Peyer's patch (tissue), 4 donors: ENCODE measurements around the gene IPP. TPM values are rescaled to one million over a fixed set of nuclear protein-coding genes. Genes with fewer than 3 reads are reported as not detected.

Experiments
- DNase-seq, 3 donors: peaks; one replicate each; pipeline ENCODE4 v3.0.0-alpha.2; 2017 to 2019
- H3K27ac ChIP-seq, 4 donors: fragments of 200-600 bp; sonication (generic); one replicate each; pipeline ENCODE4 v1.5.1; 2016 to 2019
- H3K27me3 ChIP-seq, 2 donors: fragments of 200-600 bp; sonication (generic); one replicate each; pipeline ENCODE4 v1.5.1; 2019
- H3K36me3 ChIP-seq, 3 donors: fragments of 200-600 bp; sonication (generic); one replicate each; pipeline ENCODE4 v1.5.1; 2016 to 2019
- H3K4me1 ChIP-seq, 4 donors: fragments of 200-600 bp; sonication (generic); one replicate each; pipeline ENCODE4 v1.5.1; 2016 to 2019
- H3K4me3 ChIP-seq, 4 donors: fragments of 200-600 bp; sonication (generic); 1 replicate in 3 of 4; 2 replicates in 1 of 4; pipeline ENCODE4 v1.5.1; 2016 to 2019; ENCODE audit warnings: mild to moderate bottlenecking in 1 of 4
- H3K9me3 ChIP-seq, 4 donors: fragments of 200-600 bp; sonication (generic); one replicate each; pipeline ENCODE4 v1.5.1; 2016 to 2019; ENCODE audit warnings: mild to moderate bottlenecking in 1 of 4
- CTCF ChIP-seq, 6 experiments: fragments of 450-650 bp in 4 of 6; fragments of 200-600 bp in 2 of 6; sonication (generic) in 1 of 6; IDR thresholded peaks; one replicate each; pipeline ENCODE4 v1.5.1; 2017 to 2019; ENCODE audit warnings: antibody characterized with exemption in 6 of 6, mild to moderate bottlenecking in 3 of 6, moderate library complexity in 1 of 6
- POLR2A ChIP-seq, 2 donors: fragments of 450-650 bp; IDR thresholded peaks; one replicate each; pipeline ENCODE4 v1.5.1; 2017; ENCODE audit warnings: antibody characterized with exemption in 2 of 2, mild to moderate bottlenecking in 2 of 2, moderate library complexity in 2 of 2
- total RNA-seq, 4 donors: library from RNA; depleted of rRNA; stranded (reverse); fragments of >200 nt; gene quantifications; one replicate each; pipeline ENCODE4 v1.1.0, GENCODE V29; 2016

IPP gene
- total RNA-seq, 4 donors from 2014 or later, result 8.9 to 17.2 (median 12.1) TPM

DNA sequence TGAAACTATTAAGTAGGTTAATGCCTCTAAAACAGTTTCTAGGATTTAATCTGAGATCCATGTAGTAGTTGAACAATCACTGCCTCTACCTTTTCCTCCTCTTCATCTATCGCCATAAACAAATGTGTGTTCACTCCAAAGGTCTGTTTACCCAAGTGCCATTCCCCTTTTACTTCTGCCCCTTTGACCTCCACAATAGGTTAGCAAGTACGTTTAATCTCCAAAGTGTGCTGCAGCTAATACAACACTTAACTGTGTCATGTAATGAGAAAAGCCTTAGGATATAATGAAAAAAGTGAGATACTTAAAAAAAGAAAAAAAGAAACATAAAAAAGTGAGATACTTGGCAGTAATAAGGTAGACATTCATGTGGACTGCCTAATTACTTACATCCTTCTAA is 92.3 kb downstream of the IPP start:
- Histone ChIP-seq H3K27me3 (no peaks in the 10 kb centered on the region), H3K9me3 (no peaks in the 10 kb centered on the region), H3K4me1 (peaks cover 0 to 25% (median 4%) of the 10 kb centered on the region in 4 donors), H3K4me3 (no peak overlapping the region), H3K36me3 (peaks cover 0 to 77% (median 0%) of the 10 kb centered on the region in 3 donors), H3K27ac (peak overlapping the region in 2 of 4 donors; percentile 2 to 31)
- TF ChIP-seq POLR2A (IDR thresholded peaks at IDR 0.05) (no peak), CTCF (IDR thresholded peaks at IDR 0.05) (no peak)
- DNase-seq, result no peak

DNA sequence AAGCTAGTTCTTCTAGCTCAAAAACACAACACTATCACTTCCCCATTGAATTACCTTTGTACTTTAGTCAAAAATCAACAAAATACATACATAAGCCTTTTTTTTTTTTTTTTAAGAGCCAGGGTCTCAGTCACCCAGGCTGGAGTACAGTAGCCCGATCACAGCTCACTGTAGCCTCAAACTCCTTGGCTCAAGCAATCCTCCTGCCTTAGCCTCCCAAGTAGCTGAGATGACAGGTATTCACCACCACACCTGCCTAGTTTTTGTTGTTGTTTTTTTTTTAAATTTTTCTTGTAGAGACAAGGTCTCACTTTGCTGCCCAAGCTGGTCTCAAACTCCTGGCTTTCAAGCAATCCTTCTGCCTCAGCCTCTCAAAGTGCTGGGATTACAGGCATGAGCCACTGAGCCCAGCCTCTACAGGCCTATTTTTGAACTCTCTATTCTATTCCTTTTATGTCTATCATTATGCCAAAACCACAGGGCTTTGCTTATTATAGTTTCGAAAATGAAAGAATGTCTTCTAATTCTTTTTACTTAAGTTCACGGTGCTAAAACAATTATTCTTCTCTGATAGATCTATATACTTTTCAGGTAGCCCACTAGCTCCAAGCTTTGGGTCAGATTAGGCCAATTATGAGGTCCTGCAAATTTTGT is 93.8 kb downstream of the IPP start:
- Histone ChIP-seq H3K27me3 (no peaks in the 10 kb centered on the region), H3K4me1 (peaks cover 0 to 19% (median 4%) of the 10 kb centered on the region in 4 donors), H3K27ac (no peak overlapping the region), H3K4me3 (no peak overlapping the region), H3K36me3 (peaks cover 0 to 92% (median 0%) of the 10 kb centered on the region in 3 donors), H3K9me3 (no peaks in the 10 kb centered on the region)
- TF ChIP-seq POLR2A (IDR thresholded peaks at IDR 0.05) (no peak), CTCF (IDR thresholded peaks at IDR 0.05) (no peak)
- no peak for DNase-seq

DNA sequence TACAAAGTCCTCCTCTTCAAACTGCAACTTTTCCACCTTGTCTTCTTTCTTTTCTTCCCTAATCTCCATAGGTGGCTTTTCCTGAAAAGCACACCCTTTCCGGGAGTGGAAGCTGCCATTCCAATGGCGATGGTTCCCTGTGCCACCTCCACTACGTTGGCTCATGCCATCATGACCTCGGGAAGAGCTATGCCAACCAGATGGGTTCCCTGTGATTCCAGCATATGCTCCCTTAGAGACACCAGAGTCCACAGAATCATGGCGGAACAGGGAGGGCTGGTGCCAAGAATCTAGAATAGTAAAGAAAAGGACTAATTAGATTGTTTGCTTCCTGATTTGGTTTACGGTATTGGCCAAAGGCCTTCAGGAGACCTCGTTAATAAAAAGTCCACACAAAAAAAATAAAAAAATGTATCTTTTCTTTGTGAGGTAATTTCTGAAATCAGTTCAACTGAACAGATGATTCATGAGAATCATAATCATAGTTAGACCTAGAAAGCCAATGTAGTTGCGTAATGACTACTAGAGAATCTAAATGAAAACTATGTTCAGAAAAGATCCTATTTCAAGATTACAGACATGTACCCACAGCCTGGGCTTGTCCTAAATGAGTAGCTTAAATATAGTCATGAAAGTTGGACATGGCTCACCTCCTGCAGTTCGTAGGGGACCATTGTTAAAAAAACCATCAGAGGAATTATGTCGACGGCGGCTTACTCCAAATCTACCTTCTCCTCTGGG is 95.7 kb downstream of the IPP start:
- no peak overlapping the region for H3K4me3 ChIP-seq
- H3K9me3 ChIP-seq, result no peaks in the 10 kb centered on the region
- H3K36me3 ChIP-seq, result peaks cover 0 to 100% (median 0%) of the 10 kb centered on the region in 3 donors
- DNase-seq, result no peak
- peaks cover 0 to 19% (median 4%) of the 10 kb centered on the region in 4 donors for H3K4me1 ChIP-seq
- no peaks in the 10 kb centered on the region for H3K27me3 ChIP-seq
- H3K27ac ChIP-seq, result no peak overlapping the region
- TF ChIP-seq POLR2A (IDR thresholded peaks at IDR 0.05), result no peak
- no peak for TF ChIP-seq CTCF (IDR thresholded peaks at IDR 0.05)

Other genes starting within 250 kb of the IPP start
- 100 to 1,000 TPM; 214 to 501 (median 292) TPM for gene PRDX1, start 228.8 kb downstream of the IPP start, total RNA-seq
- 100 to 1,000 TPM; 161 to 305 (median 201) TPM for gene AKR1A1, start 199.8 kb downstream of the IPP start, total RNA-seq
- 100 to 1,000 TPM in 1 of 4 donors, 10 to 100 TPM in 3; 31.3 to 194 (median 63.8) TPM for gene NASP, start 166.6 kb downstream of the IPP start, total RNA-seq
- 10 to 100 TPM in 3 of 4 donors, 1 to 10 TPM in 1; 5.0 to 17.3 (median 15.7) TPM for gene CCDC17, start 126.6 kb downstream of the IPP start, total RNA-seq
- gene GPBP1L1, start 64.1 kb downstream of the IPP start, total RNA-seq, result 100 to 1,000 TPM; 161 to 258 (median 238) TPM
- gene TMEM69, start 62.5 kb downstream of the IPP start, total RNA-seq, result 10 to 100 TPM in 3 of 4 donors, 1 to 10 TPM in 1; 6.6 to 27.5 (median 22.8) TPM
- gene MAST2, start 53.0 kb upstream of the IPP start, total RNA-seq, result 100 to 1,000 TPM in 3 of 4 donors, 10 to 100 TPM in 1; 75.9 to 249 (median 134) TPM